ENCODE results near the gene CCL7.

DNA sequence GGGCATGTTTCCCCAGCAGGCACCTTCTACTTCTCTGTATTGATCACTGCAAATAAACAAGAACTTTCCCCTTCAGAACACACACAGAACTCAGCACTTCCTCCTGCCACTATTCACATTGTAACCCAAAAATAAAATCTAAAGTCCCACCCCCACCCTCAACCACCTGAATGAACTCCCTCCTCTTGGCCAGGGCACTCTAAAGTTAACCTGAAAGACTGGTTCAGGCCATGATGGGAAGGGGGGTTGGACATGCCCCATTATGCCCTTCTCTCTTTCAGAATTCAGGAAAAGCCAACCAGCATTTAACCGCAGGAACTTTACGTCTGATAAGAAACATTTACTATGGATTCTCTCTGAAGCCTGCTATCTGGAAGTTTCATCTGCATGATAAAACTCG lies 42.3 kb upstream of the CCL7 start:
- TF ChIP-seq, protein P1, sequence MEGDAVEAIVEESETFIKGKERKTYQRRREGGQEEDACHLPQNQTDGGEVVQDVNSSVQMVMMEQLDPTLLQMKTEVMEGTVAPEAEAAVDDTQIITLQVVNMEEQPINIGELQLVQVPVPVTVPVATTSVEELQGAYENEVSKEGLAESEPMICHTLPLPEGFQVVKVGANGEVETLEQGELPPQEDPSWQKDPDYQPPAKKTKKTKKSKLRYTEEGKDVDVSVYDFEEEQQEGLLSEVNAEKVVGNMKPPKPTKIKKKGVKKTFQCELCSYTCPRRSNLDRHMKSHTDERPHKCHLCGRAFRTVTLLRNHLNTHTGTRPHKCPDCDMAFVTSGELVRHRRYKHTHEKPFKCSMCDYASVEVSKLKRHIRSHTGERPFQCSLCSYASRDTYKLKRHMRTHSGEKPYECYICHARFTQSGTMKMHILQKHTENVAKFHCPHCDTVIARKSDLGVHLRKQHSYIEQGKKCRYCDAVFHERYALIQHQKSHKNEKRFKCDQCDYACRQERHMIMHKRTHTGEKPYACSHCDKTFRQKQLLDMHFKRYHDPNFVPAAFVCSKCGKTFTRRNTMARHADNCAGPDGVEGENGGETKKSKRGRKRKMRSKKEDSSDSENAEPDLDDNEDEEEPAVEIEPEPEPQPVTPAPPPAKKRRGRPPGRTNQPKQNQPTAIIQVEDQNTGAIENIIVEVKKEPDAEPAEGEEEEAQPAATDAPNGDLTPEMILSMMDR (IDR thresholded peaks at IDR 0.05), result no peak
- TF ChIP-seq EP300 (IDR thresholded peaks at IDR 0.05), result no peak

Measured in suprapubic skin (tissue), 3 donors.